Measurements from ENCODE around the gene CDX2.

- TF ChIP-seq POLR2A (IDR thresholded peaks at IDR 0.05) = no peak
- TF ChIP-seq CTCF (IDR thresholded peaks at IDR 0.05) = no peak
- no peak for TF ChIP-seq POLR2AphosphoS5 (IDR thresholded peaks at IDR 0.05)
These were observed 44.4 kb upstream of the CDX2 start for GRCh38 chr13:28013482-28013881.
